ENCODE measurements around the gene SHB.

DNA sequence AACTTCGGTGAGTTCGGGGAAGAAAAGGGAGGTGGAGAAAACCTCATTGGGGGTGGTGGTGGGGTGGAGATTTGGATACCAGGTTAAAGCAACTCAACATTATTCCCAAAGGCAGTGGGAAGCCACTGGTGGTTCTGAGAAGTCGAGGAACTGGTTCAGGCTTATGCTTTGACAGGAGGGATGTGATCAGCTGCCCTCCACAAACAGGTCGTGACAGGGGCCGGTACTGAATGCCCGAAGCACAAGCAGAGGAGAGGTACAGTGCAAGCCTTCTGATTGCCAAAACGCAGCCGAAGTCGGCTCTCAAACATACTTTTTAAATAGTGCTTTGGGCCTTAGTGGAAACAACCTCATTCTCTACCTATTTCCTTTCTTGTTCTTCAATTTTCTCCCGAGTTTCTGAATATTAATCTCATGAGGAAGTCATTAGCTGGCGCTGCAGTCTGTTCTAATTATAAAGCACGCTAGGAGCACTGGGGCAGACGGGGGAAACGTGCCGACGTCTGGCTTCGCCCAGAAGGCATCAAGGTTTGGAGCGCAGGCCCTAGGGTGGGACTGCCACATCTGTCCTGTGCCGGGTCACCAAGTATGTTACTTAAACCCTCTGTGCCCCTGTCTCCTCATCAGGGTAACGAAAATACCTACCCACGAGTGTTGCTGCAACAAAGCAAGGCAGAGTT is 27.3 kb downstream of the SHB start:
- TF ChIP-seq, protein P1, sequence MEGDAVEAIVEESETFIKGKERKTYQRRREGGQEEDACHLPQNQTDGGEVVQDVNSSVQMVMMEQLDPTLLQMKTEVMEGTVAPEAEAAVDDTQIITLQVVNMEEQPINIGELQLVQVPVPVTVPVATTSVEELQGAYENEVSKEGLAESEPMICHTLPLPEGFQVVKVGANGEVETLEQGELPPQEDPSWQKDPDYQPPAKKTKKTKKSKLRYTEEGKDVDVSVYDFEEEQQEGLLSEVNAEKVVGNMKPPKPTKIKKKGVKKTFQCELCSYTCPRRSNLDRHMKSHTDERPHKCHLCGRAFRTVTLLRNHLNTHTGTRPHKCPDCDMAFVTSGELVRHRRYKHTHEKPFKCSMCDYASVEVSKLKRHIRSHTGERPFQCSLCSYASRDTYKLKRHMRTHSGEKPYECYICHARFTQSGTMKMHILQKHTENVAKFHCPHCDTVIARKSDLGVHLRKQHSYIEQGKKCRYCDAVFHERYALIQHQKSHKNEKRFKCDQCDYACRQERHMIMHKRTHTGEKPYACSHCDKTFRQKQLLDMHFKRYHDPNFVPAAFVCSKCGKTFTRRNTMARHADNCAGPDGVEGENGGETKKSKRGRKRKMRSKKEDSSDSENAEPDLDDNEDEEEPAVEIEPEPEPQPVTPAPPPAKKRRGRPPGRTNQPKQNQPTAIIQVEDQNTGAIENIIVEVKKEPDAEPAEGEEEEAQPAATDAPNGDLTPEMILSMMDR (conservative IDR thresholded peaks at IDR 0.05; ENCODE audit: low read depth, low read length): no peak
- no peak for TF ChIP-seq EZH2phosphoT487 (IDR thresholded peaks at IDR 0.05; ENCODE audit: borderline replicate concordance, low read length)
